RWPE2 (cell line): ENCODE data around the gene TGFBR2.

ENCODE experiments used
- ATAC-seq: fragments of 200-7000 bp; cut with Tn5 transposase; 3 replicates; pipeline ENCODE4 v1.9.1; 2021; ENCODE audit warnings: low read depth
- DNase-seq: peaks from one replicate; pipeline ENCODE4 v3.0.0-alpha.2; 2020; ENCODE audit warnings: low spot score
- H3K27ac ChIP-seq: fragments of 450-650 bp; 2 replicates; pipeline ENCODE4 v1.5.1; 2017; ENCODE audit warnings: mild to moderate bottlenecking; ENCODE audit not compliant: poor library complexity, severe bottlenecking
- H3K27me3 ChIP-seq: fragments of 250-450 bp; sonication (Bioruptor Pico); 2 replicates; pipeline ENCODE4 v1.5.1; 2021; ENCODE audit warnings: mild to moderate bottlenecking, moderate library complexity; ENCODE audit not compliant: insufficient read depth, poor library complexity, severe bottlenecking
- H3K36me3 ChIP-seq: fragments of 250-450 bp; sonication (Bioruptor Pico); 2 replicates; pipeline ENCODE4 v1.5.1; 2020; ENCODE audit warnings: low read depth, mild to moderate bottlenecking, moderate library complexity
- H3K4me1 ChIP-seq: fragments of 250-450 bp; sonication (Bioruptor Pico); 2 replicates; pipeline ENCODE4 v1.5.1; 2021; ENCODE audit warnings: mild to moderate bottlenecking, moderate library complexity; ENCODE audit not compliant: insufficient read depth, poor library complexity, severe bottlenecking
- H3K4me3 ChIP-seq: fragments of 250-450 bp; sonication (Bioruptor Pico); 2 replicates; pipeline ENCODE4 v1.5.1; 2021; ENCODE audit warnings: mild to moderate bottlenecking, moderate library complexity; ENCODE audit not compliant: severe bottlenecking
- H3K9me3 ChIP-seq: fragments of 250-450 bp; sonication (Bioruptor Pico); 2 replicates; pipeline ENCODE4 v1.5.1; 2021; ENCODE audit warnings: mild to moderate bottlenecking, moderate library complexity; ENCODE audit not compliant: severe bottlenecking
- CTCF ChIP-seq: fragments of 450-650 bp; IDR thresholded peaks from one replicate; pipeline ENCODE4 v1.5.1; 2017; ENCODE audit warnings: mild to moderate bottlenecking, moderate library complexity; ENCODE audit not compliant: poor library complexity, severe bottlenecking

The TGFBR2 gene

GRCh38 chr3:30695302-30696061 lies 89.1 kb downstream of the TGFBR2 start:
- peaks cover 79% of the 10 kb centered on the region for H3K36me3 ChIP-seq
- no peaks in the 10 kb centered on the region for H3K27me3 ChIP-seq
- no peak for DNase-seq
- H3K4me1 ChIP-seq: no peaks in the 10 kb centered on the region
- TF ChIP-seq CTCF: no peak
- no peak overlapping the region for H3K27ac ChIP-seq
- H3K4me3 ChIP-seq: no peak overlapping the region
- ATAC-seq: no peak
- no peaks in the 10 kb centered on the region for H3K9me3 ChIP-seq

- ATAC-seq (no peak), DNase-seq (no peak)
- Histone ChIP-seq H3K27me3 (no peaks in the 10 kb centered on the region), H3K36me3 (peaks cover 69% of the 10 kb centered on the region), H3K4me1 (no peaks in the 10 kb centered on the region), H3K27ac (no peak overlapping the region), H3K4me3 (no peak overlapping the region), H3K9me3 (no peaks in the 10 kb centered on the region)
- no peak for TF ChIP-seq CTCF
Measured at GRCh38 chr3:30696403-30696819, 90.0 kb downstream of the TGFBR2 start.

GRCh38 chr3:30696896-30697295 lies 90.5 kb downstream of the TGFBR2 start:
- Histone ChIP-seq H3K36me3 (peaks cover 65% of the 10 kb centered on the region), H3K27me3 (no peaks in the 10 kb centered on the region), H3K9me3 (no peaks in the 10 kb centered on the region), H3K27ac (no peak overlapping the region), H3K4me3 (no peak overlapping the region), H3K4me1 (no peaks in the 10 kb centered on the region)
- no peak for TF ChIP-seq CTCF
- DNase-seq (no peak), ATAC-seq (no peak)

- TF ChIP-seq CTCF: no peak
- peaks cover 48% of the 10 kb centered on the region for H3K36me3 ChIP-seq
- no peak overlapping the region for H3K4me3 ChIP-seq
- no peak for DNase-seq
- no peak for ATAC-seq
- no peak overlapping the region for H3K27ac ChIP-seq
- H3K9me3 ChIP-seq: no peaks in the 10 kb centered on the region
- H3K27me3 ChIP-seq: no peaks in the 10 kb centered on the region
- no peaks in the 10 kb centered on the region for H3K4me1 ChIP-seq
Measured at GRCh38 chr3:30698549-30698948, 92.1 kb downstream of the TGFBR2 start.

- no peak overlapping the region for H3K27ac ChIP-seq
- H3K27me3 ChIP-seq: no peaks in the 10 kb centered on the region
- no peak for TF ChIP-seq CTCF
- H3K36me3 ChIP-seq: peaks cover 34% of the 10 kb centered on the region
- no peak for DNase-seq
- no peaks in the 10 kb centered on the region for H3K9me3 ChIP-seq
- no peak overlapping the region for H3K4me3 ChIP-seq
- H3K4me1 ChIP-seq: no peaks in the 10 kb centered on the region
- no peak for ATAC-seq
Measured at GRCh38 chr3:30699927-30700326, 93.5 kb downstream of the TGFBR2 start.
